PC-3 (cell line): Measurements from ENCODE around the gene PASK.

Experiments used
- CTCF ChIP-seq: fragments of 300-600 bp; sonication (generic); conservative IDR thresholded peaks from 2 replicates; pipeline ENCODE4 v1.5.1; 2017; ENCODE audit warnings: antibody characterized with exemption, low read depth, mild to moderate bottlenecking, low read length
- EZH2 ChIP-seq: fragments of 300-600 bp; sonication (generic); IDR thresholded peaks from one replicate; pipeline ENCODE4 v1.6.1; 2017; ENCODE audit warnings: antibody characterized with exemption, mild to moderate bottlenecking, low read length; ENCODE audit not compliant: unreplicated experiment
- EZH2phosphoT487 ChIP-seq: fragments of 300-600 bp; sonication (generic); IDR thresholded peaks from 2 replicates; pipeline ENCODE4 v1.6.1; 2018; ENCODE audit warnings: mild to moderate bottlenecking, antibody characterized with exemption, low read length, borderline replicate concordance

GRCh38 chr2:241105641-241106040, 43.6 kb downstream of the PASK start:
- no peak for TF ChIP-seq CTCF
- TF ChIP-seq EZH2, result no peak
- TF ChIP-seq EZH2phosphoT487, result no peak
